ENCODE results near the gene SANBR.

The SANBR gene

GRCh38 chr2:61085883-61086282, 20.2 kb downstream of the SANBR start:
- no peak for DNase-seq (ENCODE audit: low read depth, low spot score)
- no peak overlapping the region for H3K27ac ChIP-seq

- H3K27ac ChIP-seq = no peak overlapping the region
- DNase-seq (ENCODE audit: low read depth, low spot score) = no peak
Observed at GRCh38 chr2:61089797-61090196, 24.1 kb downstream of the SANBR start.

- no peak overlapping the region for H3K27ac ChIP-seq
- DNase-seq (ENCODE audit: low read depth, low spot score) = no peak
Observed at GRCh38 chr2:61090386-61090921, 24.8 kb downstream of the SANBR start.

GRCh38 chr2:61091485-61091884, 25.8 kb downstream of the SANBR start:
- peak overlapping the region; percentile 12 for H3K27ac ChIP-seq
- DNase-seq (ENCODE audit: low read depth, low spot score) = no peak

GRCh38 chr2:61096438-61096837, 30.8 kb downstream of the SANBR start:
- no peak overlapping the region for H3K27ac ChIP-seq

GRCh38 chr2:61100801-61101200, 35.1 kb downstream of the SANBR start:
- no peak overlapping the region for H3K27ac ChIP-seq
- DNase-seq (ENCODE audit: low read depth, low spot score) = no peak

More at GRCh38 chr2:61096438-61096837, 30.8 kb downstream of the SANBR start:
- DNase-seq (ENCODE audit: low read depth, low spot score) = no peak

GRCh38 chr2:61109291-61109690, 43.6 kb downstream of the SANBR start:
- DNase-seq (ENCODE audit: low read depth, low spot score) = peak; percentile 3
- no peak overlapping the region for H3K27ac ChIP-seq

- DNase-seq (ENCODE audit: low read depth, low spot score) = no peak
- H3K27ac ChIP-seq = no peak overlapping the region
Observed at GRCh38 chr2:61111708-61112107, 46.0 kb downstream of the SANBR start.

GRCh38 chr2:61114147-61114546, 48.5 kb downstream of the SANBR start:
- DNase-seq (ENCODE audit: low read depth, low spot score) = no peak

More at GRCh38 chr2:61114147-61114546, 48.5 kb downstream of the SANBR start:
- no peak overlapping the region for H3K27ac ChIP-seq
